Astrocyte (in vitro differentiated cells and primary cell): ENCODE results near the gene LAMA1. TPM values are rescaled to one million over a fixed set of nuclear protein-coding genes. Genes with fewer than 3 reads are reported as not detected.

Experiments used
- DNase-seq: peaks from one replicate; pipeline ENCODE4 v3.0.0-alpha.2; 2010; ENCODE audit warnings: low read depth
- FAIRE-seq: peaks from 2 replicates; lab custom pipeline; 2011; peaks lifted over from hg19 to GRCh38; lab: Jason Lieb, UNC
- H2AFZ ChIP-seq: 2 replicates; pipeline ENCODE4 v1.6.0; 2012; ENCODE audit warnings: low read depth, low read length, inconsistent platforms
- H3K27ac ChIP-seq: 2 replicates; pipeline ENCODE4 v1.5.1; 2011; ENCODE audit warnings: low read depth, low read length, inconsistent platforms
- H3K27me3 ChIP-seq: 2 replicates; pipeline ENCODE4 v1.6.0; 2011; ENCODE audit warnings: low read length, inconsistent platforms; ENCODE audit not compliant: insufficient read depth
- H3K36me3 ChIP-seq: 2 replicates; pipeline ENCODE4 v1.5.1; 2011; ENCODE audit warnings: low read length, inconsistent platforms; ENCODE audit not compliant: insufficient read depth
- H3K4me1 ChIP-seq: 2 replicates; pipeline ENCODE4 v1.5.1; 2011; ENCODE audit warnings: low read length, inconsistent platforms; ENCODE audit not compliant: insufficient read depth
- H3K4me2 ChIP-seq: 2 replicates; pipeline ENCODE4 v1.6.0; 2012; ENCODE audit warnings: low read length, inconsistent platforms
- H3K4me3 ChIP-seq: 2 replicates; pipeline ENCODE4 v1.5.1; 2011; ENCODE audit warnings: low read depth, mild to moderate bottlenecking, low read length, inconsistent platforms; ENCODE audit not compliant: insufficient read depth
- H3K79me2 ChIP-seq: 2 replicates; pipeline ENCODE4 v1.6.0; 2012; ENCODE audit warnings: mild to moderate bottlenecking, low read length, inconsistent platforms; ENCODE audit not compliant: insufficient read depth
- H3K9ac ChIP-seq: 2 replicates; pipeline ENCODE4 v1.6.0; 2012; ENCODE audit warnings: mild to moderate bottlenecking, low read length, inconsistent platforms
- H3K9me3 ChIP-seq: 2 replicates; pipeline ENCODE4 v1.5.1; 2012; ENCODE audit warnings: low read depth, mild to moderate bottlenecking, low read length, inconsistent platforms; ENCODE audit not compliant: insufficient read depth
- H4K20me1 ChIP-seq: 2 replicates; pipeline ENCODE4 v1.6.0; 2012; ENCODE audit warnings: low read length, inconsistent platforms; ENCODE audit not compliant: insufficient read depth
- H3K27ac Mint-ChIP-seq: one replicate; pipeline ENCODE4 v1.8.0; 2021; ENCODE audit warnings: mild to moderate bottlenecking, mixed read lengths; ENCODE audit not compliant: unreplicated experiment
- H3K27me3 Mint-ChIP-seq: one replicate; pipeline ENCODE4 v1.8.0; 2021; ENCODE audit warnings: low read depth, mixed read lengths; ENCODE audit not compliant: unreplicated experiment
- H3K36me3 Mint-ChIP-seq: one replicate; pipeline ENCODE4 v1.8.0; 2021; ENCODE audit warnings: low read depth, mixed read lengths; ENCODE audit not compliant: unreplicated experiment
- H3K4me1 Mint-ChIP-seq: one replicate; pipeline ENCODE4 v1.8.0; 2021; ENCODE audit warnings: low read depth, mixed read lengths; ENCODE audit not compliant: unreplicated experiment
- H3K4me3 Mint-ChIP-seq: one replicate; pipeline ENCODE4 v1.8.0; 2021; ENCODE audit warnings: mild to moderate bottlenecking, moderate library complexity, mixed read lengths; ENCODE audit not compliant: unreplicated experiment
- H3K9me3 Mint-ChIP-seq: one replicate; pipeline ENCODE4 v1.8.0; 2021; ENCODE audit warnings: mild to moderate bottlenecking, mixed read lengths; ENCODE audit not compliant: unreplicated experiment
- CTCF ChIP-seq: IDR thresholded peaks from 2 replicates; pipeline ENCODE4 v1.5.1; 2011; ENCODE audit warnings: low read depth, mild to moderate bottlenecking, inconsistent platforms, low read length, moderate library complexity; ENCODE audit not compliant: insufficient read depth
- EZH2 ChIP-seq: IDR thresholded peaks from 2 replicates; pipeline ENCODE4 v1.6.1; 2012; ENCODE audit warnings: mild to moderate bottlenecking, low read length, inconsistent platforms; ENCODE audit not compliant: insufficient read depth
- total RNA-seq: library from RNA; stranded (reverse); gene quantifications from 2 replicates; pipeline ENCODE4 v1.2.1, GENCODE V29; 2021

The LAMA1 gene
- total RNA-seq, 1 donor from 2014 or later: 17.4 TPM

- peaks cover 17% of the 10 kb centered on the region for H3K36me3 Mint-ChIP-seq
- H3K79me2 ChIP-seq: no peaks in the 10 kb centered on the region
- no peak for FAIRE-seq
These were observed 160.6 kb downstream of the LAMA1 start for GRCh38 chr18:6956999-6957398.

GRCh38 chr18:6956495-6956894, 161.1 kb downstream of the LAMA1 start:
- H3K27ac Mint-ChIP-seq: no peak overlapping the region
- peaks cover 29% of the 10 kb centered on the region for H3K4me1 Mint-ChIP-seq
- Histone ChIP-seq H3K4me1 (peaks cover 3% of the 10 kb centered on the region), H3K27me3 (no peaks in the 10 kb centered on the region), H3K9ac (no peak overlapping the region), H3K36me3 (no peaks in the 10 kb centered on the region), H3K9me3 (no peaks in the 10 kb centered on the region), H3K4me3 (no peak overlapping the region), H3K27ac (no peak overlapping the region), H3K79me2 (no peaks in the 10 kb centered on the region), H3K4me2 (no peak overlapping the region), H2AFZ (no peak overlapping the region), H4K20me1 (no peaks in the 10 kb centered on the region)
- no peak overlapping the region for H3K4me3 Mint-ChIP-seq
- H3K27me3 Mint-ChIP-seq: peaks cover 7% of the 10 kb centered on the region
- peaks cover 3% of the 10 kb centered on the region for H3K9me3 Mint-ChIP-seq
- peaks cover 19% of the 10 kb centered on the region for H3K36me3 Mint-ChIP-seq
- DNase-seq: no peak
- FAIRE-seq: no peak
- TF ChIP-seq EZH2 (no peak), CTCF (no peak)

More at GRCh38 chr18:6956999-6957398, 160.6 kb downstream of the LAMA1 start:
- no peaks in the 10 kb centered on the region for H3K9me3 ChIP-seq
- H2AFZ ChIP-seq: no peak overlapping the region
- peaks cover 7% of the 10 kb centered on the region for H3K27me3 Mint-ChIP-seq
- H3K27ac ChIP-seq: no peak overlapping the region
- H4K20me1 ChIP-seq: no peaks in the 10 kb centered on the region
- DNase-seq: no peak
- no peak overlapping the region for H3K4me3 ChIP-seq
- no peak overlapping the region for H3K9ac ChIP-seq
- no peaks in the 10 kb centered on the region for H3K27me3 ChIP-seq
- H3K4me3 Mint-ChIP-seq: no peak overlapping the region
- peaks cover 2% of the 10 kb centered on the region for H3K9me3 Mint-ChIP-seq
- peaks cover 4% of the 10 kb centered on the region for H3K4me1 ChIP-seq
- peak overlapping the region; percentile 66 for H3K27ac Mint-ChIP-seq
- no peak overlapping the region for H3K4me2 ChIP-seq
- no peak for TF ChIP-seq EZH2
- no peak for TF ChIP-seq CTCF
- H3K4me1 Mint-ChIP-seq: peaks cover 32% of the 10 kb centered on the region
- H3K36me3 ChIP-seq: no peaks in the 10 kb centered on the region

- Histone ChIP-seq H3K9ac (no peak overlapping the region), H3K4me1 (no peaks in the 10 kb centered on the region), H2AFZ (no peak overlapping the region), H3K36me3 (no peaks in the 10 kb centered on the region), H3K79me2 (no peaks in the 10 kb centered on the region), H3K4me2 (no peak overlapping the region), H3K27me3 (no peaks in the 10 kb centered on the region), H3K27ac (no peak overlapping the region), H4K20me1 (no peaks in the 10 kb centered on the region), H3K4me3 (no peak overlapping the region), H3K9me3 (no peaks in the 10 kb centered on the region)
- no peak overlapping the region for H3K4me3 Mint-ChIP-seq
- peaks cover 9% of the 10 kb centered on the region for H3K27me3 Mint-ChIP-seq
- TF ChIP-seq EZH2: no peak
- peaks cover 23% of the 10 kb centered on the region for H3K36me3 Mint-ChIP-seq
- DNase-seq (no peak), FAIRE-seq (no peak)
- H3K4me1 Mint-ChIP-seq: peaks cover 19% of the 10 kb centered on the region
- no peak overlapping the region for H3K27ac Mint-ChIP-seq
- peaks cover 3% of the 10 kb centered on the region for H3K9me3 Mint-ChIP-seq
These were observed 162.3 kb downstream of the LAMA1 start for GRCh38 chr18:6955304-6955703.
